Activated T-cell treated with anti-CD3 and anti-CD28 coated beads for 48 hours (primary cell): ENCODE data around the gene TRIM38.
"Not testable (repeated sequence)": the region's sequence is repeated elsewhere in the genome, so short reads cannot be mapped to it uniquely, and the experiment has no call there.

Experiments used
- DNase-seq: peaks from one replicate; pipeline ENCODE4 v3.0.0-alpha.2; 2020; ENCODE audit warnings: low read depth

TRIM38 gene

GRCh38 chr6:25962149-25963127 lies at the start of gene TRIM38:
Gene TRIM38 (plus strand): TSS chr6:25962802. CDS start chr6:25966523, 3,721 bp downstream.
- DNase-seq, result peak; percentile 43

GRCh38 chr6:25913741-25914140 lies 48.9 kb upstream of the TRIM38 start:
- DNase-seq, result no peak

GRCh38 chr6:25916330-25916729 lies 46.3 kb upstream of the TRIM38 start:
- no peak for DNase-seq

- no peak for DNase-seq
These were observed 45.7 kb upstream of the TRIM38 start for GRCh38 chr6:25916789-25917490.

- peak; percentile 24 for DNase-seq
These were observed 44.4 kb upstream of the TRIM38 start for GRCh38 chr6:25918083-25918683.

GRCh38 chr6:25919657-25920056 lies 42.9 kb upstream of the TRIM38 start:
- no peak for DNase-seq

- no peak for DNase-seq
These were observed 40.9 kb upstream of the TRIM38 start for GRCh38 chr6:25921525-25922203.

- no peak for DNase-seq
These were observed 40.3 kb upstream of the TRIM38 start for GRCh38 chr6:25922301-25922700.

- no peak for DNase-seq
These were observed 36.7 kb upstream of the TRIM38 start for GRCh38 chr6:25925876-25926275.

- DNase-seq, result no peak
These were observed 35.4 kb upstream of the TRIM38 start for GRCh38 chr6:25927178-25927577.

- no peak for DNase-seq
These were observed 34.8 kb upstream of the TRIM38 start for GRCh38 chr6:25927756-25928216.

GRCh38 chr6:25928562-25929324 lies 33.9 kb upstream of the TRIM38 start:
- no peak for DNase-seq

- not testable (repeated sequence) for DNase-seq
These were observed 32.8 kb upstream of the TRIM38 start for GRCh38 chr6:25929785-25930184.

GRCh38 chr6:25930532-25931410 lies 31.8 kb upstream of the TRIM38 start, which contains the start of gene SLC17A2:
Gene SLC17A2 (minus strand): TSS chr6:25930691. CDS start chr6:25925796, 4,895 bp downstream.
- no peak for DNase-seq

- no peak for DNase-seq
These were observed 31.2 kb upstream of the TRIM38 start for GRCh38 chr6:25931411-25931709.

GRCh38 chr6:25934156-25934555 lies 28.4 kb upstream of the TRIM38 start:
- no peak for DNase-seq

- DNase-seq, result no peak
These were observed 27.8 kb upstream of the TRIM38 start for GRCh38 chr6:25934735-25935313.

GRCh38 chr6:25935953-25936352 lies 26.6 kb upstream of the TRIM38 start:
- no peak for DNase-seq

GRCh38 chr6:25939593-25939992 lies 23.0 kb upstream of the TRIM38 start:
- no peak for DNase-seq
